NB4 (cell line): ENCODE data around the gene PARP2.

Experiments
- DNase-seq: peaks from one replicate; pipeline ENCODE4 v3.0.0; 2010; ENCODE audit warnings: low read depth
- H3K4me3 ChIP-seq: one replicate; pipeline ENCODE4 v1.5.1; 2011; ENCODE audit warnings: mild to moderate bottlenecking, low read depth, low read length, moderate library complexity
- CTCF ChIP-seq: IDR thresholded peaks from one replicate; pipeline ENCODE4 v1.5.1; 2012; ENCODE audit warnings: low read depth, low read length
- MAX ChIP-seq: IDR thresholded peaks from 2 replicates; pipeline ENCODE4 v1.6.1; 2011; ENCODE audit warnings: low read depth, low read length
- MYC ChIP-seq: IDR thresholded peaks from 2 replicates; pipeline ENCODE4 v1.6.1; 2011; ENCODE audit warnings: low read depth, low read length
- POLR2A ChIP-seq: IDR thresholded peaks from 2 replicates; pipeline ENCODE4 v1.6.1; 2011; ENCODE audit warnings: mild to moderate bottlenecking; ENCODE audit not compliant: insufficient read length; ENCODE audit errors: extremely low read depth

Gene PARP2

GRCh38 chr14:20391505-20391904 is 48.1 kb downstream of the PARP2 start:
- no peak overlapping the region for H3K4me3 ChIP-seq
- no peak for TF ChIP-seq MAX
- no peak for TF ChIP-seq POLR2A
- TF ChIP-seq MYC, result no peak
- TF ChIP-seq CTCF, result no peak
- DNase-seq, result no peak

GRCh38 chr14:20397511-20397910 is 54.1 kb downstream of the PARP2 start:
- no peak overlapping the region for H3K4me3 ChIP-seq
- no peak for DNase-seq
- TF ChIP-seq CTCF (no peak), POLR2A (no peak), MYC (no peak), MAX (no peak)

- H3K4me3 ChIP-seq, result no peak overlapping the region
- no peak for DNase-seq
- TF ChIP-seq MAX (no peak), CTCF (no peak), POLR2A (no peak), MYC (no peak)
Measured at GRCh38 chr14:20400589-20400964, 57.1 kb downstream of the PARP2 start.

- no peak for DNase-seq
- no peak overlapping the region for H3K4me3 ChIP-seq
Measured at GRCh38 chr14:20400965-20401593, 57.6 kb downstream of the PARP2 start.

GRCh38 chr14:20403521-20403920 is 60.1 kb downstream of the PARP2 start:
- TF ChIP-seq MAX (no peak), MYC (no peak), POLR2A (no peak), CTCF (no peak)
- DNase-seq, result no peak

More at GRCh38 chr14:20400965-20401593, 57.6 kb downstream of the PARP2 start:
- TF ChIP-seq CTCF (no peak), MAX (no peak), MYC (no peak), POLR2A (no peak)

More at GRCh38 chr14:20403521-20403920, 60.1 kb downstream of the PARP2 start:
- H3K4me3 ChIP-seq, result no peak overlapping the region
